Gastrocnemius medialis (tissue), 4 donors: ENCODE measurements around the gene LHFPL2.

Experiments
- POLR2A ChIP-seq, 2 donors: fragments of 450-650 bp; IDR thresholded peaks; one replicate each; pipeline ENCODE4 v1.6.1; 2017; ENCODE audit warnings: antibody characterized with exemption in 2 of 2, mild to moderate bottlenecking in 2 of 2, moderate library complexity in 2 of 2
- TF ChIP-seq, protein P1 (sequence below), 5 experiments: fragments of 450-650 bp in 3 of 5; fragments of 200-600 bp in 2 of 5; sonication (generic) in 2 of 5; IDR thresholded peaks in 4 of 5; conservative IDR thresholded peaks in 1 of 5; 1 replicate in 4 of 5; 2 replicates in 1 of 5; pipeline ENCODE4 v1.5.1; 2016 to 2019; ENCODE audit warnings: antibody characterized with exemption in 5 of 5, mild to moderate bottlenecking in 3 of 5, moderate library complexity in 3 of 5

DNA sequence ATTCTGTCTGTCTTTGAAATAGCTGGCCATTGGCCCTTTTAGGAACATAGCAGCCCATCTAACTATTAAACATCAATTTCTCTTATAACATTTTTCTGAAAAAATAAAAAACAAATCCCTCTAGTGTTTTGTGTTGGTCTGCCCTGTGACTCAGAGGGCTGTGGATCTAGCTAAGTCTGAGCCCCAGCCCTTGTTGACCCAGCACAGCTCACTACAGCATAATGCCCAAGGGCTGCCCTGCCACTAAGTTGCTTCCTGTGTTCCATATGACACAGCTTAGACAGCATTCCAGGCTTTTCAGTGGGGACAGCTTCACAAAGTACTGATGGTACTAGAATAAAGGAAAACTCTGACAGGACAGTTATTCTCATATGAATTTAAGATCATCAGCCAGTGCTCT is 152.2 kb downstream of the LHFPL2 start:
- TF ChIP-seq, protein P1, sequence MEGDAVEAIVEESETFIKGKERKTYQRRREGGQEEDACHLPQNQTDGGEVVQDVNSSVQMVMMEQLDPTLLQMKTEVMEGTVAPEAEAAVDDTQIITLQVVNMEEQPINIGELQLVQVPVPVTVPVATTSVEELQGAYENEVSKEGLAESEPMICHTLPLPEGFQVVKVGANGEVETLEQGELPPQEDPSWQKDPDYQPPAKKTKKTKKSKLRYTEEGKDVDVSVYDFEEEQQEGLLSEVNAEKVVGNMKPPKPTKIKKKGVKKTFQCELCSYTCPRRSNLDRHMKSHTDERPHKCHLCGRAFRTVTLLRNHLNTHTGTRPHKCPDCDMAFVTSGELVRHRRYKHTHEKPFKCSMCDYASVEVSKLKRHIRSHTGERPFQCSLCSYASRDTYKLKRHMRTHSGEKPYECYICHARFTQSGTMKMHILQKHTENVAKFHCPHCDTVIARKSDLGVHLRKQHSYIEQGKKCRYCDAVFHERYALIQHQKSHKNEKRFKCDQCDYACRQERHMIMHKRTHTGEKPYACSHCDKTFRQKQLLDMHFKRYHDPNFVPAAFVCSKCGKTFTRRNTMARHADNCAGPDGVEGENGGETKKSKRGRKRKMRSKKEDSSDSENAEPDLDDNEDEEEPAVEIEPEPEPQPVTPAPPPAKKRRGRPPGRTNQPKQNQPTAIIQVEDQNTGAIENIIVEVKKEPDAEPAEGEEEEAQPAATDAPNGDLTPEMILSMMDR (IDR thresholded peaks at IDR 0.05 in 4 of 5, conservative IDR thresholded peaks at IDR 0.05 in 1 of 5), result no peak
- no peak for TF ChIP-seq POLR2A (IDR thresholded peaks at IDR 0.05)
